Neural cell (in vitro differentiated cells): ENCODE results near the gene STK10. TPM values are rescaled to one million over a fixed set of nuclear protein-coding genes. Genes with fewer than 3 reads are reported as not detected.

Experiments used
- H2AFZ ChIP-seq: fragments of 200-600, 300-800 bp; sonication (generic), shearing (Covaris generic); 2 replicates; pipeline ENCODE4 v1.6.0; 2014; ENCODE audit warnings: low read depth, mild to moderate bottlenecking, antibody characterized with exemption, low read length, moderate library complexity
- H3F3A ChIP-seq: fragments of 200-600 bp; shearing (Covaris generic); 2 replicates; pipeline ENCODE4 v1.6.1; 2016; ENCODE audit warnings: mild to moderate bottlenecking, moderate library complexity, mixed read lengths, antibody characterized with exemption, low read length; ENCODE audit not compliant: insufficient read depth, poor library complexity, severe bottlenecking
- H3K27ac ChIP-seq: fragments of 200-600, 300-800 bp; sonication (generic), shearing (Covaris generic); 2 replicates; pipeline ENCODE4 v1.5.1; 2014; ENCODE audit warnings: mild to moderate bottlenecking, low read length, moderate library complexity
- H3K27me3 ChIP-seq: fragments of 300-800, 200-600 bp; sonication (generic), shearing (Covaris generic); 2 replicates; pipeline ENCODE4 v1.6.0; 2014; ENCODE audit warnings: mild to moderate bottlenecking, low read depth, low read length, moderate library complexity; ENCODE audit not compliant: insufficient read depth
- H3K36me3 ChIP-seq: fragments of 300-800, 200-600 bp; sonication (generic), shearing (Covaris generic); 2 replicates; pipeline ENCODE4 v1.5.1; 2014; ENCODE audit warnings: mild to moderate bottlenecking, antibody characterized with exemption, low read length, moderate library complexity; ENCODE audit not compliant: insufficient read depth
- H3K4me2 ChIP-seq: fragments of 300-800, 200-600 bp; sonication (generic), shearing (Covaris generic); 2 replicates; pipeline ENCODE4 v1.6.0; 2014; ENCODE audit warnings: mild to moderate bottlenecking, low read length
- H3K4me3 ChIP-seq: fragments of 300-800, 200-600 bp; sonication (generic), shearing (Covaris generic); 2 replicates; pipeline ENCODE4 v1.5.1; 2014; ENCODE audit warnings: mild to moderate bottlenecking, low read length, moderate library complexity
- H3K79me2 ChIP-seq: fragments of 200-600 bp; shearing (Covaris generic); replicated peaks from 2 replicates; pipeline ENCODE4 v1.6.0; 2014; ENCODE audit warnings: mild to moderate bottlenecking, low read length, moderate library complexity; ENCODE audit not compliant: insufficient read depth
- H3K9ac ChIP-seq: fragments of 300-800, 200-600 bp; sonication (generic), shearing (Covaris generic); 2 replicates; pipeline ENCODE4 v1.6.1; 2016; ENCODE audit warnings: mild to moderate bottlenecking, low read length, mixed read lengths
- H3K9me2 ChIP-seq: fragments of 200-600 bp; shearing (Covaris generic); 2 replicates; pipeline ENCODE4 v1.6.1; 2016; ENCODE audit warnings: mild to moderate bottlenecking, low read length, mixed read lengths; ENCODE audit not compliant: insufficient read depth
- H3K9me3 ChIP-seq: fragments of 200-600, 300-800 bp; sonication (generic), shearing (Covaris generic); 2 replicates; pipeline ENCODE4 v1.6.1; 2016; ENCODE audit warnings: mild to moderate bottlenecking, mixed run types, low read length, moderate library complexity, mixed read lengths
- H4K20me1 ChIP-seq: fragments of 200-600 bp; shearing (Covaris generic); 2 replicates; pipeline ENCODE4 v1.6.1; 2016; ENCODE audit warnings: mild to moderate bottlenecking, mixed run types; ENCODE audit not compliant: insufficient read depth
- CTCF ChIP-seq: fragments of 450-650 bp; IDR thresholded peaks from 2 replicates; pipeline ENCODE4 v1.5.1; 2014; ENCODE audit warnings: antibody characterized with exemption, mild to moderate bottlenecking, moderate library complexity; ENCODE audit not compliant: poor library complexity, severe bottlenecking
- EP300 ChIP-seq: fragments of 450-650 bp; conservative IDR thresholded peaks from 2 replicates; pipeline ENCODE4 v1.6.1; 2014; ENCODE audit warnings: antibody characterized with exemption, mild to moderate bottlenecking, moderate library complexity; ENCODE audit not compliant: poor library complexity, severe bottlenecking
- EZH2 ChIP-seq: fragments of 200-600, 300-800 bp; shearing (Covaris generic), sonication (generic); IDR thresholded peaks from 2 replicates; pipeline ENCODE4 v1.6.1; 2014; ENCODE audit warnings: antibody characterized with exemption, low read length, borderline replicate concordance, mild to moderate bottlenecking; ENCODE audit not compliant: insufficient read depth, poor library complexity, severe bottlenecking
- MXI1 ChIP-seq: fragments of 450-650 bp; conservative IDR thresholded peaks from 2 replicates; pipeline ENCODE4 v1.6.1; 2014; ENCODE audit warnings: antibody characterized with exemption, mild to moderate bottlenecking; ENCODE audit not compliant: poor library complexity, severe bottlenecking
- POLR2AphosphoS5 ChIP-seq: IDR thresholded peaks from 2 replicates; pipeline ENCODE4 v1.6.1; 2012
- RAD21 ChIP-seq: fragments of 450-650 bp; conservative IDR thresholded peaks from 2 replicates; pipeline ENCODE4 v1.6.1; 2014; ENCODE audit warnings: antibody characterized with exemption, mild to moderate bottlenecking, moderate library complexity
- REST ChIP-seq: IDR thresholded peaks from 2 replicates; pipeline ENCODE4 v1.6.1; 2012; ENCODE audit warnings: borderline replicate concordance
- SMC3 ChIP-seq: fragments of 450-650 bp; conservative IDR thresholded peaks from 2 replicates; pipeline ENCODE4 v1.6.1; 2014; ENCODE audit warnings: antibody characterized with exemption, mild to moderate bottlenecking, moderate library complexity; ENCODE audit not compliant: poor library complexity
- TAF1 ChIP-seq: IDR thresholded peaks from 2 replicates; pipeline ENCODE4 v1.6.1; 2012; ENCODE audit warnings: low read depth
- polyA plus RNA-seq: library from polyadenylated mRNA; depleted of rRNA; stranded (reverse); fragments of >200 nt; gene quantifications from 2 replicates; pipeline ENCODE4 v1.2.3, GENCODE V29; 2014

STK10 gene
- polyA plus RNA-seq, 1 donor from 2014 or later = 8.2 TPM

- Histone ChIP-seq H3K27me3 (no peaks in the 10 kb centered on the region), H3K4me2 (no peak overlapping the region), H3K79me2 (no peaks in the 10 kb centered on the region), H4K20me1 (no peaks in the 10 kb centered on the region), H3K9me3 (no peaks in the 10 kb centered on the region), H3K4me3 (no peak overlapping the region), H2AFZ (no peak overlapping the region), H3K9me2 (no peaks in the 10 kb centered on the region), H3K36me3 (no peaks in the 10 kb centered on the region), H3F3A (no peaks in the 10 kb centered on the region), H3K27ac (no peak overlapping the region), H3K9ac (no peak overlapping the region)
- TF ChIP-seq POLR2AphosphoS5 (no peak), TAF1 (no peak), EZH2 (no peak)
Observed at GRCh38 chr5:172147857-172148256, 40.2 kb downstream of the STK10 start.

- Histone ChIP-seq H3F3A (no peaks in the 10 kb centered on the region), H4K20me1 (no peaks in the 10 kb centered on the region), H3K9me2 (no peaks in the 10 kb centered on the region), H3K4me3 (no peak overlapping the region), H3K9ac (no peak overlapping the region), H3K36me3 (no peaks in the 10 kb centered on the region), H3K4me2 (no peak overlapping the region), H3K27ac (no peak overlapping the region), H3K9me3 (no peaks in the 10 kb centered on the region), H3K79me2 (no peaks in the 10 kb centered on the region), H3K27me3 (no peaks in the 10 kb centered on the region), H2AFZ (no peak overlapping the region)
- TF ChIP-seq CTCF = no peak
- no peak for TF ChIP-seq RAD21
- no peak for TF ChIP-seq TAF1
- TF ChIP-seq EP300 = no peak
- TF ChIP-seq EZH2 = no peak
- TF ChIP-seq POLR2AphosphoS5 = no peak
- no peak for TF ChIP-seq REST
- TF ChIP-seq MXI1 = no peak
- TF ChIP-seq SMC3 = no peak
Observed at GRCh38 chr5:172146748-172147092, 41.3 kb downstream of the STK10 start.
